Kidney (tissue), 14 donors: ENCODE measurements around the gene GDF3. TPM values are rescaled to one million over a fixed set of nuclear protein-coding genes. Genes with fewer than 3 reads are reported as not detected.
A peak's percentile ranks its signal among the peaks of the same experiment; 100 is the strongest.
"Not testable (repeated sequence)": the region's sequence is repeated elsewhere in the genome, so short reads cannot be mapped to it uniquely, and the experiment has no call there.

Source experiments
- DNase-seq, 5 donors: peaks; one replicate each; pipeline ENCODE4 v3.0.0-alpha.2; 2013 to 2020
- FAIRE-seq: peaks from 2 replicates; lab custom pipeline; 2012; peaks lifted over from hg19 to GRCh38; lab: Jason Lieb, UNC
- H3K27ac ChIP-seq, 2 donors: one replicate each; pipeline ENCODE4 v1.7.0; 2013; ENCODE audit warnings: low read depth in 2 of 2, low read length in 2 of 2, inconsistent platforms in 1 of 2
- H3K27me3 ChIP-seq: one replicate; pipeline ENCODE4 v1.7.1; 2013; ENCODE audit warnings: low read length, inconsistent platforms; ENCODE audit not compliant: control insufficient read depth, insufficient read depth
- H3K36me3 ChIP-seq, 3 donors: one replicate each; pipeline versions ENCODE4 v1.7.0 to v1.7.1; 2013; ENCODE audit warnings: low read length in 3 of 3, control low read depth in 1 of 3, inconsistent platforms in 1 of 3; ENCODE audit not compliant: insufficient read depth in 3 of 3, control insufficient read depth in 2 of 3
- H3K4me1 ChIP-seq, 3 donors: one replicate each; pipeline versions ENCODE4 v1.7.0 to v1.7.1; 2013; ENCODE audit warnings: low read length in 3 of 3, inconsistent platforms in 1 of 3, low read depth in 1 of 3; ENCODE audit not compliant: control insufficient read depth in 2 of 3, insufficient read depth in 2 of 3
- H3K4me3 ChIP-seq, 3 donors: one replicate each; pipeline versions ENCODE4 v1.7.0 to v1.8.1; 2013; ENCODE audit warnings: low read length in 3 of 3, control low read depth in 1 of 3, inconsistent platforms in 1 of 3
- H3K9ac ChIP-seq, 3 donors: one replicate each; pipeline versions ENCODE4 v1.7.0 to v1.7.1; 2013; ENCODE audit warnings: low read length in 3 of 3, control low read depth in 1 of 3, inconsistent platforms in 1 of 3
- H3K9me3 ChIP-seq, 3 donors: one replicate each; pipeline versions ENCODE4 v1.7.0 to v1.7.1; 2013; ENCODE audit warnings: low read length in 3 of 3, control low read depth in 1 of 3, inconsistent platforms in 1 of 3; ENCODE audit not compliant: control insufficient read depth in 2 of 3, insufficient read depth in 1 of 3
- CTCF ChIP-seq: IDR thresholded peaks from 3 replicates; pipeline ENCODE4 v1.5.1; 2012; ENCODE audit warnings: mild to moderate bottlenecking, moderate library complexity, borderline replicate concordance; ENCODE audit not compliant: insufficient read depth; ENCODE audit errors: extremely low read depth
- intact Hi-C: fragments of 100-400 bp; cut with DNase I; formaldehyde crosslinking; loops from one replicate; pipeline ENCODE4 v1.11.1; 2022
- polyA plus RNA-seq: library from polyadenylated mRNA; stranded (reverse); fragments of 350-450 nt; fragmentation: Illumina TruSeq; extraction: RNeasy Lipid Tissue Mini Kit (QIAGEN cat#74804); gene quantifications from one replicate; pipeline ENCODE4 v1.2.3, GENCODE V29; 2014; ENCODE audit warnings: low read depth, low replicate concordance; ENCODE audit not compliant: insufficient read depth
- total RNA-seq: library from RNA; stranded (reverse); fragmentation: NEBNext Ultra II Directional; extraction: Animal tissue kit (Norgen Biotek cat#: 25700); gene quantifications from one replicate; pipeline ENCODE4 v1.2.1, GENCODE V29; 2021
- donor health status: control.
- donor health status: control.
- donor health status: control.
- donor health status: control.
- donor health status: control.
- donor health status: DM: yes; HTN: yes; CAD: no.
- donor health status: Normal renal cell carcinoma (clear cell type).

GDF3 gene
- total and polyA plus RNA-seq, 2 donors from 2014 or later, result 0.66 to 1.6 TPM

- FAIRE-seq, result no peak
- no peak for DNase-seq
- Histone ChIP-seq H3K27ac (no peak overlapping the region), H3K36me3 (no peaks in the 10 kb centered on the region), H3K4me1 (no peaks in the 10 kb centered on the region), H3K27me3 (no peaks in the 10 kb centered on the region), H3K9me3 (no peaks in the 10 kb centered on the region), H3K9ac (no peak overlapping the region), H3K4me3 (no peak overlapping the region)
- TF ChIP-seq CTCF, result no peak
- intact Hi-C loops, result no loop called here
These were observed 16.1 kb downstream of the GDF3 start for GRCh38 chr12:7679251-7680045.

- FAIRE-seq (no peak), DNase-seq (no peak)
- H3K9me3 ChIP-seq, result no peaks in the 10 kb centered on the region
- H3K36me3 ChIP-seq, result no peaks in the 10 kb centered on the region
- H3K4me1 ChIP-seq, result no peaks in the 10 kb centered on the region
- intact Hi-C loops, result no loop called here
- no peak overlapping the region for H3K9ac ChIP-seq
- H3K4me3 ChIP-seq, result no peak overlapping the region
- no peaks in the 10 kb centered on the region for H3K27me3 ChIP-seq
- H3K27ac ChIP-seq, result no peak overlapping the region
- no peak for TF ChIP-seq CTCF
These were observed 16.8 kb downstream of the GDF3 start for GRCh38 chr12:7678744-7679143.

- H3K27me3 ChIP-seq, H3K9ac ChIP-seq, H3K9me3 ChIP-seq, H3K36me3 ChIP-seq, FAIRE-seq, intact Hi-C loops, H3K4me3 ChIP-seq, H3K27ac ChIP-seq, H3K4me1 ChIP-seq: not testable (repeated sequence)
- DNase-seq, result peak in 2 of 5 donors; percentile 57 to 72
- peak; percentile 24 for TF ChIP-seq CTCF
These were observed 18.1 kb downstream of the GDF3 start for GRCh38 chr12:7677432-7677888.

GRCh38 chr12:7675455-7675854 lies 20.1 kb downstream of the GDF3 start:
- FAIRE-seq, H3K4me3 ChIP-seq, H3K9me3 ChIP-seq, H3K9ac ChIP-seq, DNase-seq, intact Hi-C loops, H3K27ac ChIP-seq, H3K27me3 ChIP-seq, H3K36me3 ChIP-seq, H3K4me1 ChIP-seq: not testable (repeated sequence)
